Right lung (tissue), 5 donors: ENCODE measurements around the gene FANCD2OS. TPM values are rescaled to one million over a fixed set of nuclear protein-coding genes. Genes with fewer than 3 reads are reported as not detected.
"Not testable (repeated sequence)": the region's sequence is repeated elsewhere in the genome, so short reads cannot be mapped to it uniquely, and the experiment has no call there.

Experiments used
- DNase-seq, 2 donors: peaks; one replicate each; pipeline ENCODE4 v3.0.0-alpha.2; 2013
- polyA plus RNA-seq, 5 donors: library from polyadenylated mRNA; unstranded; fragments of 120-200 nt; gene quantifications; one replicate each; pipeline versions ENCODE4 v1.2.1 to v1.2.3, GENCODE V29; 2013; ENCODE audit warnings: inconsistent platforms in 1 of 5, low replicate concordance in 1 of 5; ENCODE audit not compliant: insufficient read length in 5 of 5, insufficient read depth in 1 of 5

Gene FANCD2OS
- polyA plus RNA-seq, 5 donors: 0.36 to 0.82 (median 0.55) TPM; not detected in 1

GRCh38 chr3:10093678-10094077 lies 14.4 kb downstream of the FANCD2OS start:
- no peak for DNase-seq

GRCh38 chr3:10091387-10091786 lies 16.7 kb downstream of the FANCD2OS start:
- DNase-seq: not testable (repeated sequence)

GRCh38 chr3:10090774-10091173 lies 17.3 kb downstream of the FANCD2OS start:
- not testable (repeated sequence) for DNase-seq

GRCh38 chr3:10090179-10090578 lies 17.9 kb downstream of the FANCD2OS start:
- DNase-seq: no peak

GRCh38 chr3:10088256-10088655 lies 19.8 kb downstream of the FANCD2OS start:
- no peak for DNase-seq

- DNase-seq: no peak
Observed at GRCh38 chr3:10085738-10086137, 22.3 kb downstream of the FANCD2OS start.

- DNase-seq: no peak
Observed at GRCh38 chr3:10081871-10082270, 26.2 kb downstream of the FANCD2OS start.

GRCh38 chr3:10074666-10075065 lies 33.4 kb downstream of the FANCD2OS start:
- DNase-seq: no peak

GRCh38 chr3:10070077-10070476 lies 38.0 kb downstream of the FANCD2OS start:
- DNase-seq: not testable (repeated sequence)

GRCh38 chr3:10055097-10055496 lies 53.0 kb downstream of the FANCD2OS start:
- DNase-seq: no peak

Other genes with a start within 250 kb of the FANCD2OS start
- gene CIDEC, start 228.0 kb downstream of the FANCD2OS start, polyA plus RNA-seq: under 1 TPM in 3 of 5 donors, not detected in 2; 0.10 to 0.30 (median 0.21) TPM
- gene JAGN1, start 217.6 kb downstream of the FANCD2OS start, polyA plus RNA-seq: 10 to 100 TPM; 36.0 to 39.0 (median 38.7) TPM
- gene IL17RE, start 205.4 kb downstream of the FANCD2OS start, polyA plus RNA-seq: 100 to 1,000 TPM in 2 of 5 donors, 10 to 100 TPM in 3; 74.6 to 102 (median 86.3) TPM
- 10 to 100 TPM; 39.8 to 56.1 (median 42.6) TPM for gene IL17RC, start 191.2 kb downstream of the FANCD2OS start, polyA plus RNA-seq
- gene CRELD1, start 174.4 kb downstream of the FANCD2OS start, polyA plus RNA-seq: 10 to 100 TPM; 37.8 to 75.1 (median 58.3) TPM
- gene PRRT3, start 155.8 kb downstream of the FANCD2OS start, polyA plus RNA-seq: 1 to 10 TPM; 2.9 to 4.7 (median 3.9) TPM
- gene EMC3, start 121.4 kb downstream of the FANCD2OS start, polyA plus RNA-seq: 10 to 100 TPM; 59.9 to 76.1 (median 70.4) TPM
- gene FANCD2, start 81.8 kb downstream of the FANCD2OS start, polyA plus RNA-seq: 10 to 100 TPM; 15.5 to 29.0 (median 21.6) TPM
- gene BRK1, start 7.4 kb upstream of the FANCD2OS start, polyA plus RNA-seq: 100 to 1,000 TPM; 180 to 216 (median 201) TPM
- 10 to 100 TPM; 75.9 to 89.3 (median 84.5) TPM for gene VHL, start 33.5 kb upstream of the FANCD2OS start, polyA plus RNA-seq
- 1 to 10 TPM; 1.4 to 2.3 (median 2.0) TPM for gene IRAK2, start 56.7 kb upstream of the FANCD2OS start, polyA plus RNA-seq
- 10 to 100 TPM; 33.8 to 43.3 (median 36.1) TPM for gene TATDN2, start 140.2 kb upstream of the FANCD2OS start, polyA plus RNA-seq
- 100 to 1,000 TPM in 4 of 5 donors, 10 to 100 TPM in 1; 69.0 to 204 (median 110) TPM for gene GHRL, start 184.7 kb upstream of the FANCD2OS start, polyA plus RNA-seq
- 100 to 1,000 TPM in 3 of 5 donors, 10 to 100 TPM in 2; 99.5 to 134 (median 109) TPM for gene SEC13, start 212.9 kb upstream of the FANCD2OS start, polyA plus RNA-seq